GM19025 (cell line): Measurements from ENCODE around the gene PLA2G2E.
"Not testable (repeated sequence)": the region's sequence is repeated elsewhere in the genome, so short reads cannot be mapped to it uniquely, and the experiment has no call there.

Experiments used
- ATAC-seq: cut with Tn5 transposase; IDR thresholded peaks from one replicate; pipeline ENCODE4 v1.9.1; 2021; ENCODE audit warnings: mild to moderate bottlenecking, low read depth, moderate library complexity; ENCODE audit not compliant: unreplicated experiment

Gene PLA2G2E

DNA sequence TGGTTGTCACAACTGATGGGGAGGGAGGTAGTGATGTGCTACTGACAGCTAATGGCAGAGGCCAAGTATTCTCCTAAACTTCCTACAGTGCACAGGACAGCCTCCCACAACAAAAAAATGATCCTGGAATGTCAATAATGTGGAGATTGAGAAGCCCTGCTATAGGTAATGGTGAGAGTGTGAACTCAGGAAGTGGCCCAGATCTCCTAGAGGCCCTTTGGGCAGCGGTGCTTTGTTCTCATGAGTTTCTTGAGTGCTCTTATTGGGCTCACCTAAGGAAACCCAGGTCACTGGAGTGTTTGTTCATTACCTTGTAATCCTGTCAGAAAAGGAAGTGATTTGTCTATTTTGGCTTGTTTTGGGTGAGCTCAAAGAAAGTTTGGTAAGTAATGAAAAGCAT, 35.3 kb downstream of the PLA2G2E start:
- ATAC-seq = no peak

GRCh38 chr1:19885821-19886220, 37.6 kb downstream of the PLA2G2E start:
- ATAC-seq = no peak

DNA sequence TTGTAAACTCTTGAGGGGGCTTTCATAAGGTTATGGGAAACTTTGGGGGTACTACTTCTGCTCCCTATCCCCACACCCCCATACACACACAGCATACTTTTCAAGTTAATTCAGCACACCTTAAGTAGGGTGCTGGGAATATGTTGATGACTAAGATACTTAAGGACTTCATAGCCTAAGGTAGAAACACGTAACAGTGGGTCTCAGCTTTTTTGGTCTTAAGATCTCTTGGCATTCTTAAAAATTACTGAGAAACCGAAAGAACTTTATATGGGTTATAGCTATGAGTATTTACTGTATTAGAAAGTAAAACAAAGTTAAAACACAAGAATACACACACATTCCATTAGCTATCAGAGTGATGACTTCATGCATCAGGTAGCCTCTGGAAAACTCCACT, 39.1 kb downstream of the PLA2G2E start:
- ATAC-seq = no peak

DNA sequence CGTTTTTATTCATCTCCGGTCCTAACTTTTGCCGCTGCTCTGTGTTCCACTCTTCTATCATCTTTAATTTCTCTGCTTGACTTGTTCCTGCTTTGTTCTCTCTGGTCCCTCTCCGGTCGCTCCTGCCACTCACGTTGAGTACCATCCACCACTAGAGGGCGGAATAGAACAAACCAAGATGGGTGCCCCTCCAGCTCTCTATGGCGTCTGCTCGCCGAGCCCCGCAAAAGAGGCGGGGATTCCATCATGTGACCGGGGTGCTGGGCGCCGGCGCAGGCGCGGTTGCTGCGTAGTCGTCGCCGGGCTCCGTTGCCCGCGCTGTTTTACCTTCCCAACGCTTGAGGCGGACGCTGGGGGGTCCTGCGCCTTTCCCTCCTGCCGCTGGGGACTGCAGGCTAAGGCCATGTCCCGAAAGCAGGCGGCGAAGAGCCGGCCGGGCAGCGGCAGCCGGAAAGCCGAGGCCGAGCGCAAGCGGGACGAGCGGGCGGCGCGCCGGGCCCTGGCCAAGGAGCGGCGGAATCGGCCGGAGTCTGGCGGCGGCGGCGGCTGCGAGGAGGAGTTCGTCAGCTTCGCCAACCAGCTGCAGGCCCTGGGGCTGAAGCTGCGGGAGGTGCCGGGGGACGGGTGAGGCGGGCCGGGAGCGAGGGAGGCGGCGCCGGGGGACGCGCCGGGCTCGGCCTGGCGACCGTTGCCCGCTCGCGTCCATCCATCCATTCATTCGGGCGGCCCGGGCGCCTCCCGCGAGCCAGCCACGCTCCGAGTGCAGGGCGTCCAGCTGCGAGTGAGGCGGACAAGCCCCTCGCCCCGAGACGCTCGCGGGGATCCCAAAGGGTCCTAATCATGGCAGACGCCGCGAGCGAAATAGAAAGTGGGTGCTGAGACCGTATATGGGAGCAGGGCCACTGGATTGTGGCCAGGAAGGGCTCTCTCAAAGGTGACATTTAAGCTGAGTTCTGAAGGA, 41.0 kb downstream of the PLA2G2E start, which contains the start of gene OTUD3:
Gene OTUD3, plus strand, starts transcription at position 285 of the 961 bp plus-strand sequence. Its CDS starts 119 bp downstream, at position 404.
- ATAC-seq = peak; percentile 89

DNA sequence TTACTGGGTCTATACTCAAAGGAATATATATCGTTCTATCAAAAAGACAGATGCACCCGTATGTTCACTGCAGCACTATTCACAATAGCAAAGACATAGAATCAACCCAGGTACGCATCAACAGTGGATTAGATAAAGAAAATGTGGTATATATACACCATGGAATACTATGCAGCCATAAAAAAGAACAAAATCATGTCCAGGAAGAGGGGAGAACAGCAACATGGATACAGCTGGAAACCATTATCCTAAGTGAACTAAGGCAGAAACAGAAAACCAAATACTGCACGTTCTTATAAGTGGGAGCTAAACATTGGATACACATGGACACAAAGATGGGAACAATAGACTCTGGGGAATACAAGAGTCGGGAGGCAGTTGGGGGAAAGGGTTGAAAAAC, 42.6 kb downstream of the PLA2G2E start:
- ATAC-seq = not testable (repeated sequence)

- no peak for ATAC-seq
These were observed 43.8 kb downstream of the PLA2G2E start for GRCh38 chr1:19879661-19880060.

DNA sequence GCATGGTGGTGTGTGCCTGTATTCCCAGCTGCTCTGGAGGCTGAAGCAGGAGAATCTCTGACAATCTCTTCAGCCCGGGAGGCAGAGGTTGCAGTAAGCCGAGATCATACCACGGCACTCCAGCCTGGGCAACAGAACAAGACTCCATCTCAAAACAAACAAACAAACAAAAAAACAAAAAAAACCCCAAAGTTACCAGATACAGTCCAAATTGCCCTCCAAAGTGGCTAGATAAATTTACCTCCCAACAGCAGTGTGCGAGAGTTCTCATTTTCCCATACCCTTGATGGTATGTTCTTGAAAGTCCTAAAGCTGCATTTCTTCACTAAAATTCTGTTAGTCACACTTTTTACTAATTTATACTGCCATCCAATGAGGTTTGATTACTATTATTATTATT, 44.2 kb downstream of the PLA2G2E start:
- ATAC-seq = no peak

DNA sequence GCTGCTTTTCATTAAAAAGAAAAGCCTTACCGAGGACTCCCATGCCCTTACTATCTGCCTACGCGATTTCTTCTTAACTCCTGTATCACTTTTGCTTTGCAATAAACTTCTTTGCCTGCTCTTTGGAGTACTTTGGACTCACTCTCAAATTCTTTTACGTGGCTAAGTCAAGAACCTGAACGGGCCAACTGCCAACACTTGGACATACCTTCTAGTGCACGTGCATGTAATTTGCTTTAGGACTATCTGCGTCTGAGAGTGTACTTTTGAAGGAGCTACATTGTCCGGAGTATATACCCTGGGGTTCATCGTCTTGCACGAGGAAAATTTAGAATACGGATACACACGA, 44.8 kb downstream of the PLA2G2E start:
- ATAC-seq = no peak

DNA sequence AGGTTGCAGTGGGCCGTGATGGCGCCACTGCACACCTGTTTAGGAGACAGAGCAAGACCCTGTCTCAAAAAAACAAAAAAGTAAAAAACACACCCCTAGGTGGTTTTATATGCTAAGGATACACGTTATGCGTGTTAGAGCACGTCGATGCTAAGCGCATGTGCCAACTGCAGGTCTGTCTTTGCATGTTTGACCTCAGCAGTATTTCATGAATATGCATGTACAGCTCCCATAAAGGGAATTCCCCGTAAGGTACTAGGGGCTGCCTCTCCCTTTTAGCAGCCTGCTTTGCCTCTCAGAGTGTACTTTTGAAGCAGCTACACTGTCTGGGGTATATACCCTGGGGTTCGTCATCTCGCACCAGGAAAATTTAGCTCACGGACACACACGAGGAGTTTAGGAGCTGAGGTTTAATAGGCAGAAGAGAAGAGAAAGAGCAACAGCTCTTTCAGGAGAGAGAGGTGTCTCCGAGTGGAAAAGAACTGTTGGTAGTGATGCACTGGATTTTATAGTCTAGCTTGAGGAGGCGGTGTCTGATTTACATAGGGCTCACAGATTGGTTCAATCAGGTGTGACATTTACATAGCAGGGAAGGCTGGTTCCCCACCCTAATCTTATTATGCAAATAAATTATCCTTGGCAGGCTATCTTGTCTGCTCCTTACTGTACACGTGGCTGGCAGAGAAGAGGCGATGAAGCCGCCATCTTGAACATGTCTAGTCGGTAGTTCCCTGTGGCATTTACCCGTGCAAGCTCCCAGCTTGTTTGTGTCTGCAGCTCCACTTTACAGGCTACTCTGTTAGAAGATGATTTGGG, 45.4 kb downstream of the PLA2G2E start:
- ATAC-seq = no peak

- ATAC-seq = no peak
These were observed 46.2 kb downstream of the PLA2G2E start for GRCh38 chr1:19877181-19877750.

DNA sequence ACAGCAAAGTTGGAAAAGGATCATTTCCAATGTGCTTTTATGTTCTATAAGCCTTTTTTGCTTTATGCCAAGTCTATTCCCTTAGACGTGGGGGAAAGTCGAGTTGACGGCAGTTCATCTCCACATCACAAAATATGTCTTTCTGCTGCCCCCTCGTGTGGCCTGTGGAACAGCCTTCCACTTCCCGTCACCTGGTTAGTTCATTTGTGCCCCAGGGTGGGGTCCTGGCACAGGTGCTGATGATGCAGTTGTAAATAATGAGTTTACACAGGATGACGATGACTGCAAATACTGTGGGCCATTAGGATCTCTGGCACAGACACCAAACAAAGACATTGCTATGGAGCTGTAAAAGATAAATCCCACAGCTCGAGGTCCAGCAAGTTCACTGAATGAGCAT, 51.2 kb downstream of the PLA2G2E start:
- ATAC-seq = no peak
